DOHH2 (cell line): Measurements from ENCODE around the gene CEACAM6.

Experiments
- EZH2phosphoT487 ChIP-seq: fragments of 200-600 bp; sonication (generic); IDR thresholded peaks from 2 replicates; pipeline ENCODE4 v1.6.1; 2017; ENCODE audit warnings: borderline replicate concordance, mild to moderate bottlenecking, antibody characterized with exemption, low read length, moderate library complexity, mixed read lengths
- TF ChIP-seq, protein P1 (sequence below): fragments of 200-600 bp; sonication (generic); IDR thresholded peaks from one replicate; pipeline ENCODE4 v1.5.1; 2014; ENCODE audit warnings: antibody characterized with exemption, mild to moderate bottlenecking, low read depth, low read length; ENCODE audit not compliant: poor library complexity, severe bottlenecking

DNA sequence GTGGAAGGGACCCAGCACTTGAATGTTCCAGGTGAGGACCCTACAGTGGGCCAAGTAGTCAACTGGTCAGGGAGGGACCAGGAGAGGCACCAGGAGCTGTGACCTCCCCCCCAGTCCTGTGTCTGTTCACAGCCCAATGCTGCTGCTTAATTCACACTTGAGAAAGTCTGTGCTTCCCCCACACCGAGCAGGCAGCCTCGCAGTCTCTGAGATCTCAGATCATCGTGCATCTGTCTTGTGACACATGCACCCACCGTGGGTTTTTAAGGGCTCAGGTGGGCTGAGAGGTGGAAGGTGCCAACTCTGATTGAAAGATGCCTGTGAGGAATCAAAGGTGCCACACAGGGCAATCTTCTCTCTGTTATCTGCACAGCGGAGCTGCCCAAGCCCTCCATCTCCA lies 40.7 kb upstream of the CEACAM6 start:
- TF ChIP-seq, protein P1, sequence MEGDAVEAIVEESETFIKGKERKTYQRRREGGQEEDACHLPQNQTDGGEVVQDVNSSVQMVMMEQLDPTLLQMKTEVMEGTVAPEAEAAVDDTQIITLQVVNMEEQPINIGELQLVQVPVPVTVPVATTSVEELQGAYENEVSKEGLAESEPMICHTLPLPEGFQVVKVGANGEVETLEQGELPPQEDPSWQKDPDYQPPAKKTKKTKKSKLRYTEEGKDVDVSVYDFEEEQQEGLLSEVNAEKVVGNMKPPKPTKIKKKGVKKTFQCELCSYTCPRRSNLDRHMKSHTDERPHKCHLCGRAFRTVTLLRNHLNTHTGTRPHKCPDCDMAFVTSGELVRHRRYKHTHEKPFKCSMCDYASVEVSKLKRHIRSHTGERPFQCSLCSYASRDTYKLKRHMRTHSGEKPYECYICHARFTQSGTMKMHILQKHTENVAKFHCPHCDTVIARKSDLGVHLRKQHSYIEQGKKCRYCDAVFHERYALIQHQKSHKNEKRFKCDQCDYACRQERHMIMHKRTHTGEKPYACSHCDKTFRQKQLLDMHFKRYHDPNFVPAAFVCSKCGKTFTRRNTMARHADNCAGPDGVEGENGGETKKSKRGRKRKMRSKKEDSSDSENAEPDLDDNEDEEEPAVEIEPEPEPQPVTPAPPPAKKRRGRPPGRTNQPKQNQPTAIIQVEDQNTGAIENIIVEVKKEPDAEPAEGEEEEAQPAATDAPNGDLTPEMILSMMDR: no peak
- TF ChIP-seq EZH2phosphoT487: no peak
